ENCODE data around the gene BMPR1A.

BMPR1A gene

GRCh38 chr10:86958116-86958900 lies 201.9 kb downstream of the BMPR1A start, which contains the start of gene SNCG:
SNCG (plus strand) TSS chr10:86958599; CDS start chr10:86958698, 99 bp downstream.
- DNase-seq = no peak

GRCh38 chr10:86958901-86959736 lies 202.7 kb downstream of the BMPR1A start:
- DNase-seq = no peak

GRCh38 chr10:86959737-86960002 lies 203.3 kb downstream of the BMPR1A start:
- DNase-seq = no peak

GRCh38 chr10:86960003-86960862 lies 203.8 kb downstream of the BMPR1A start:
- peak; percentile 53 for DNase-seq

GRCh38 chr10:86960863-86961434 lies 204.5 kb downstream of the BMPR1A start:
- no peak for DNase-seq

- DNase-seq = no peak
Observed at GRCh38 chr10:86961481-86962091, 205.2 kb downstream of the BMPR1A start.

GRCh38 chr10:86962136-86962980 lies 205.9 kb downstream of the BMPR1A start:
- DNase-seq = no peak

GRCh38 chr10:86962981-86963310 lies 206.5 kb downstream of the BMPR1A start:
- DNase-seq = no peak

GRCh38 chr10:86963341-86963919 lies 207.0 kb downstream of the BMPR1A start:
- no peak for DNase-seq

GRCh38 chr10:86964061-86964846 lies 207.8 kb downstream of the BMPR1A start:
- no peak for DNase-seq

- no peak for DNase-seq
Observed at GRCh38 chr10:86964847-86965190, 208.4 kb downstream of the BMPR1A start.

GRCh38 chr10:86965986-86966654 lies 209.7 kb downstream of the BMPR1A start:
- peak; percentile 32 for DNase-seq

- no peak for DNase-seq
Observed at GRCh38 chr10:86967481-86967941, 211.1 kb downstream of the BMPR1A start.

GRCh38 chr10:86968271-86968993 lies 212.0 kb downstream of the BMPR1A start, which contains the start of gene ADIRF:
ADIRF (plus strand) TSS chr10:86968482; CDS start chr10:86968545, 63 bp downstream.
- DNase-seq = no peak

- no peak for DNase-seq
Observed at GRCh38 chr10:86968994-86969355, 212.6 kb downstream of the BMPR1A start.

GRCh38 chr10:86969421-86970041 lies 213.1 kb downstream of the BMPR1A start:
- no peak for DNase-seq

- DNase-seq = no peak
Observed at GRCh38 chr10:86970162-86970981, 214.0 kb downstream of the BMPR1A start.

- no peak for DNase-seq
Observed at GRCh38 chr10:86970982-86971231, 214.5 kb downstream of the BMPR1A start.
